ENCODE results near the gene RPL18. TPM values are rescaled to one million over a fixed set of nuclear protein-coding genes. Genes with fewer than 3 reads are reported as not detected.

Gene RPL18
- total RNA-seq, 1 donor from 2014 or later = 3,293 TPM

DNA sequence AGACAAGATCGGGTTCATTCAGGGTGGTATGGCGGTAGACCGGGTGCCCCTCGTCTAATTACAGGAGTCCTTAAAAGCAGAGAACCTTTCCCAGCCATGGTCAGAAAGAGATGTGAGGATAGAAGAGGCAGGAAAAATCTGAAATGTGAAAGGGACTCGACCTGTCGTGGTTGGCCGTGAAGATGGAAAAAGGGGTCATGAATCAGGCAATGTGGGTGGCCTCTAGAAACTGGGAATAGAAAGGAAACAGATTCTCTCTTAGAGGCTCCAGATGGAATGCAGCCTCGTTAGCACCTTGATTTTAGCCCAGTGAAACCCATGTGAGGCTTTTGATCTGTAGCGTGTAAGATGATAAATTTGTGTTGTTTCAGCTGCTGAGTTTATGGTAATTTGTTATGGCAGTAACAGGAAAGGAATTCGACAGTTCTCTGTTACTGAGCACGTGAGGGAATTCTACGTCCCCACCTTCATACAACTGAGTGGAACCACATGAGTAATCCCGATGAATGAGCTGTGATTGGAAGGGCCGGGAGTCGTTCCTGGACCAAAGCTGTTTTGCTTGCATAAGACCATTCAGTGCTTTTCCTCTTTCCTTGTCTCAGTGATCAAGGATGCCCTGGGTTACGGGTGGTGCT is 38.0 kb upstream of the RPL18 start:
- DNase-seq (ENCODE audit: low read depth) = peak; percentile 89
- no peaks in the 10 kb centered on the region for H3K36me3 ChIP-seq (ENCODE audit: control insufficient read depth, insufficient read depth, low read length)
- TF ChIP-seq CTCF (IDR thresholded peaks at IDR 0.05; ENCODE audit: insufficient read depth, low read length, poor library complexity, severe bottlenecking) = no peak
- no peaks in the 10 kb centered on the region for H3K27me3 ChIP-seq (ENCODE audit: control insufficient read depth, insufficient read depth, low read length)
- no peak overlapping the region for H3K4me3 ChIP-seq (ENCODE audit: low read depth, low read length)

GRCh38 chr19:48654299-48655059 is 35.5 kb upstream of the RPL18 start:
- no peaks in the 10 kb centered on the region for H3K36me3 ChIP-seq (ENCODE audit: control insufficient read depth, insufficient read depth, low read length)
- DNase-seq (ENCODE audit: low read depth) = no peak
- no peak for TF ChIP-seq CTCF (IDR thresholded peaks at IDR 0.05; ENCODE audit: insufficient read depth, low read length, poor library complexity, severe bottlenecking)
- H3K4me3 ChIP-seq (ENCODE audit: low read depth, low read length) = no peak overlapping the region
- no peaks in the 10 kb centered on the region for H3K27me3 ChIP-seq (ENCODE audit: control insufficient read depth, insufficient read depth, low read length)

DNA sequence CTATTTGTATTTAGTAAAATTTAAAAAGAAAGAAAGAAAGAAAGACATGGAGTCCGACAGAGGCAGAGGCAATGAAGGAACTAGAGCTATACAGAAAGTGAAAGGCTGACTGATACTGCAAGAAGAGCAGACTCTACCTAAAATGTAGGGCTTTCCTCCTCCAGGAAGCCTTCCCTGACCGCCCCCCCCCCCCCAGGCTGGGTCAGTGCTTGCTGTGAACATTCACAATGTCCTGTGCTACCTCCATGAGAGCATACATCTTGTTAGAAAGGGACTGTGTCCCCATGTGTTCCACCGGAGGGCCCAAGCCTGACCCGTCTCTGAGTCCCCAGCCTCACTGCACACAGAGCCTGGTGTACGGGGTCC is 32.7 kb upstream of the RPL18 start:
- Histone ChIP-seq H3K4me3 (ENCODE audit: low read depth, low read length) (no peak overlapping the region), H3K36me3 (ENCODE audit: control insufficient read depth, insufficient read depth, low read length) (no peaks in the 10 kb centered on the region), H3K27me3 (ENCODE audit: control insufficient read depth, insufficient read depth, low read length) (no peaks in the 10 kb centered on the region)
- no peak for DNase-seq (ENCODE audit: low read depth)
- no peak for TF ChIP-seq CTCF (IDR thresholded peaks at IDR 0.05; ENCODE audit: insufficient read depth, low read length, poor library complexity, severe bottlenecking)

- H3K36me3 ChIP-seq (ENCODE audit: control insufficient read depth, insufficient read depth, low read length) = no peaks in the 10 kb centered on the region
Measured at GRCh38 chr19:48650974-48651682, 32.1 kb upstream of the RPL18 start.

GRCh38 chr19:48648134-48648533 is 29.2 kb upstream of the RPL18 start:
- no peak for TF ChIP-seq CTCF (IDR thresholded peaks at IDR 0.05; ENCODE audit: insufficient read depth, low read length, poor library complexity, severe bottlenecking)
- no peak for DNase-seq (ENCODE audit: low read depth)
- Histone ChIP-seq H3K27me3 (ENCODE audit: control insufficient read depth, insufficient read depth, low read length) (no peaks in the 10 kb centered on the region), H3K4me3 (ENCODE audit: low read depth, low read length) (no peak overlapping the region), H3K36me3 (ENCODE audit: control insufficient read depth, insufficient read depth, low read length) (no peaks in the 10 kb centered on the region)

More at GRCh38 chr19:48650974-48651682, 32.1 kb upstream of the RPL18 start:
- Histone ChIP-seq H3K4me3 (ENCODE audit: low read depth, low read length) (no peak overlapping the region), H3K27me3 (ENCODE audit: control insufficient read depth, insufficient read depth, low read length) (no peaks in the 10 kb centered on the region)
- DNase-seq (ENCODE audit: low read depth) = no peak
- TF ChIP-seq CTCF (IDR thresholded peaks at IDR 0.05; ENCODE audit: insufficient read depth, low read length, poor library complexity, severe bottlenecking) = no peak

All from kidney epithelial cell (primary cell).